ENCODE data around the gene BTN3A1.
"Not testable (repeated sequence)": the region's sequence is repeated elsewhere in the genome, so short reads cannot be mapped to it uniquely, and the experiment has no call there.

The BTN3A1 gene

GRCh38 chr6:26439151-26440125 is 37.4 kb downstream of the BTN3A1 start:
- peak in 2 of 51 donors; percentile 14 to 52 for DNase-seq

- DNase-seq: no peak
Observed at GRCh38 chr6:26440977-26441358, 38.9 kb downstream of the BTN3A1 start.

GRCh38 chr6:26441977-26442376 is 39.9 kb downstream of the BTN3A1 start:
- no peak for DNase-seq

- no peak for DNase-seq
Observed at GRCh38 chr6:26445934-26446667, 44.0 kb downstream of the BTN3A1 start.

DNA sequence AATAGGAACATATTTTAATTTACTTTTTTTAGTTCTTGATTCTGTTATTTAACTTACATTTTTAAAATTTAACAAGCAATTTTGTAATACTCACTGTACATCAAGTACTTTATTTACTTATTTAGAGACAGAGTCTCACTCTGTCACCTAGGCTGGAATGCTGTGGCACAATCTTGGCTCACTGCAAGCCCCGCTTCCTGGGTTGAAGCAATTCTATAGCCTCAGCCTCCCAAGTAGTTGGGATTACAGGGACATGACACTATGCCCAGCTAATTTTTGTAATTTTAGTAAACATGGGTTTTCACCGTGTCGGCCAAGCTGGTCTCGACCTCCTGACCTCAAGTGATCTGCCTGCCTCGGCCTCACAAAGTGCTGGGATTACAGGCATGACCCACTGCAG is 45.2 kb downstream of the BTN3A1 start:
- DNase-seq: no peak

DNA sequence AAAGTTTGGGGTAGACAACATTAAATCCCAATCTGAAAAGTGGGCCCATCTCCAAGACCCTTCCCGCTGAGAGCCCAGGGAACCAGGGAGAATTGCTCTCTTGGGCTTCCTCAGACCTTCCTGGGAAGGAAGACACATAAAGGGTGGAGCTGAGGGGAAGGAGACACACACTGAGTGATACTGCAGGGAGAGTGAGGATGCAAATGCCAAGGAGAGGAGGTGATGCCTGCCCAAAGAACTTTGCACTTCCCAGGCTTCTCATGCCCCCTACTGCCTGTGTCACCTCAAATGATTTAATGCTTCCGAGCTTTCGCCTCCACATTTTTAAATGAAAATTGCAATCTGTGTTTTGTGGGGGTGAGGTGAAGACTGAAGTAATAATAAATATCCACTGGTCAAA is 48.2 kb downstream of the BTN3A1 start:
- DNase-seq: no peak

- no peak for DNase-seq
Observed at GRCh38 chr6:26452631-26453235, 50.7 kb downstream of the BTN3A1 start.

DNA sequence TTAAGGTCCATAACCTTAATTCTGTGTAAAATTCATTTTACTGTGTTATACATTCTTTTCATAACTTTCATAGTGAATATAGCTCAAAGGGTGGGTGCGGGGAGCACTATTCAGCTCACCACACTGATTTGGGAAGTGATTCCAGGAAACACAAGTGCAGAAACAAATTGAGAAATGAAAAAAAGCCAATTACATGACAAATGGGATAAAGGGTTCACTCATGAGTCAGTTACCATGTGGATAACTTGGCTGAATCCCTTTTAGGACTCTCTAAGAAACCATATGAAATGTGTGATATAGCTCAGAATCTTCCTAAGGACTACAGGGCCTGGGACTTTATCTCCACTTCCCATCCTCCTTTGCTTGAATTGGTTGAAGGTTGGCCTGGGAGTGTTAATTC is 52.6 kb downstream of the BTN3A1 start:
- no peak for DNase-seq

DNA sequence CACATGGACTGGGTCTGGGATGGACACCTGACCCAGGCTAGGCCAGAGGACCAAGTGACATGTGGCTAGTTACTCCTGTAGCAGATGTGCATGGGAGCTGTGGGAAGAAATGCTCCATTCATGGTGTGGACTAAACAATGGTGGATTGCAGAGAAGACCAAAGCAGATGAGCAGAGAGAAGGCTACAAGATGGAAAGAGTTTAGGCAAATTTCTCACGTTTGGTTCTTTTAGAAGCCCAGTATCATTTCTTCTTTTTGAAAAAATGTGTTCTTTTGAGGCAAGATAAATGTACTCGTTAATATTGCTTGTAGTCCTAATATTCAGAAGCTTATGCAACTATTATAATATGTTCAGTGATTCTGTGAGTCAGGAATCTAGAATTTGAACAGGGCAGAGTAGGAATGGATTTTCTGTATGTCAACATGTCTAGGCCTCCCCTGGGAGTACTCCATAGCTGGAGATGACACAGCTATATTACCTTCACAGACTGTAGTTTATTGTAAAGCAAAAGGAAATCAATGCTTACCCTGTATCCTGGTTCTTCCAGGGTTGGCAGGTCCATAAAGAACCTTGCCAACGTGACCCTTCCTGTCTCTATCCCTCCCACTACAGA is 53.4 kb downstream of the BTN3A1 start:
- no peak for DNase-seq

- peak in 24 of 51 donors; percentile 10 to 77 (median 41) for DNase-seq
Observed at GRCh38 chr6:26457264-26457805, 55.3 kb downstream of the BTN3A1 start.

GRCh38 chr6:26457806-26458688 is 56.0 kb downstream of the BTN3A1 start, which contains the start of gene BTN2A1:
TSS of gene BTN2A1 (plus strand) at chr6:26457955. CDS start at chr6:26458637, 682 bp downstream.
- peak in 50 of 51 donors; percentile 7 to 93 (median 68) for DNase-seq

DNA sequence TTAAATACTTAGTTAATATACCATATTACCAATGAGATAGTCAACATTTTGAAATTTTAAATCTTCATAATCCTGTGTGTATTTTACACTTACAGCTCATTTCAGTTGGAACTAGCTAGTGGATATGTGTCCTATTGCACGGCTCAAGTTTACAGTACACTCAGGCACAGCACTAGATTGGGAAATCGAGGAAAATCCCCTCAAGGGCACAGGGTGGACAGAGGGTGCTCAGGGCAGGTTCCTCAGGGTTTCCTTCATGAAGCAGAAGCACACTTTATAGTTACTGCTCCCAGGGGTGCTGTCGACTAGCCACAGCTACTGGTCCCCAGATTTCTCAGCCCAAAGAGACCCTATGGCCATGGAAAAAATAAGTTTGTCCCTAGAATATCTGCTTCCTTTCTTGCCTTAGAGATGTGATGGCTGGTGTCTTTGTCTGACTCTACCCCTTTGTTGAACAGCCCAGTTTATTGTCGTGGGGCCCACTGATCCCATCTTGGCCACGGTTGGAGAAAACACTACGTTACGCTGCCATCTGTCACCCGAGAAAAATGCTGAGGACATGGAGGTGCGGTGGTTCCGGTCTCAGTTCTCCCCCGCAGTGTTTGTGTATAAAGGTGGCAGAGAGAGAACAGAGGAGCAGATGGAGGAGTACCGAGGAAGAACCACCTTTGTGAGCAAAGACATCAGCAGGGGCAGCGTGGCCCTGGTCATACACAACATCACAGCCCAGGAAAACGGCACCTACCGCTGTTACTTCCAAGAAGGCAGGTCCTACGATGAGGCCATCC is 57.1 kb downstream of the BTN3A1 start:
- DNase-seq: no peak

DNA sequence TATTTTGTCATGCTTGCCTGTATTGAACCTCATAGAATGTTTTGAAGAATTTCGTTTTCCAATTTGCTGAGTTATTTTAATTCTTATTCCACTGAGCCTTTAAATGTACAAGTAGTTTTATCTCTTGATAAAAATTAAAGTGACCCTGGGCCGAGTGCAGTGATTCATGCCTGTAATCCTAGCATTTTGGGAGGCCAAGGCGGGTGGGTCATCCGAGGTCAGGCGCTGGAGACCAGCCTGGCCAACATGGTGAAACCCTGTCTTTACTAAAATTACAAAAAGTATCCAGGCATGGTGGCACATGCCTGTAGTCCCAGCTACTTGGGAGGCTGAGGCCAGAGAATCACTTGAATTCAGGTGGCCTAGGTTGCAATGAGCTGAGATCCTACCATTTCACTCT is 59.3 kb downstream of the BTN3A1 start:
- DNase-seq: not testable (repeated sequence)

- DNase-seq: no peak
Observed at GRCh38 chr6:26464014-26464413, 61.9 kb downstream of the BTN3A1 start.

GRCh38 chr6:26464416-26465131 is 62.5 kb downstream of the BTN3A1 start:
- no peak for DNase-seq
